Lower lobe of right lung (tissue), 2 donors: ENCODE data around the gene OPA1. TPM values are rescaled to one million over a fixed set of nuclear protein-coding genes. Genes with fewer than 3 reads are reported as not detected.

ENCODE experiments used
- ATAC-seq, 2 donors: fragments of 200-7000 bp; cut with Tn5 transposase; one replicate each; pipeline ENCODE4 v1.9.1; 2020 to 2022; ENCODE audit warnings: mild to moderate bottlenecking in 2 of 2, moderate library complexity in 2 of 2
- DNase-seq: peaks from one replicate; pipeline ENCODE4 v3.0.0-alpha.2; 2020
- H3K27ac ChIP-seq: fragments of 200-600 bp; one replicate; pipeline ENCODE4 v1.8.0; 2022
- H3K27me3 ChIP-seq: fragments of 200-600 bp; one replicate; pipeline ENCODE4 v1.8.0; 2022; ENCODE audit warnings: low read depth
- H3K36me3 ChIP-seq: fragments of 200-600 bp; one replicate; pipeline ENCODE4 v1.8.0; 2022; ENCODE audit warnings: mild to moderate bottlenecking
- H3K4me1 ChIP-seq: fragments of 200-600 bp; one replicate; pipeline ENCODE4 v1.8.0; 2022
- H3K4me3 ChIP-seq: fragments of 200-600 bp; one replicate; pipeline ENCODE4 v1.8.0; 2022; ENCODE audit warnings: mild to moderate bottlenecking
- H3K9me3 ChIP-seq: fragments of 200-600 bp; one replicate; pipeline ENCODE4 v1.8.0; 2022
- intact Hi-C: fragments of 100-400 bp; cut with DNase I; formaldehyde crosslinking; loops from one replicate; pipeline ENCODE4 v1.11.0; 2022
- total RNA-seq: library from RNA; stranded (reverse); fragmentation: NEBNext Ultra II Directional; extraction: Animal tissue kit (Norgen Biotek cat#: 25700); gene quantifications from one replicate; pipeline ENCODE4 v1.2.1, GENCODE V29; 2021
- TF ChIP-seq, protein P1 (sequence below): fragments of 200-600 bp; IDR thresholded peaks from one replicate; pipeline ENCODE4 v1.8.0; 2022; ENCODE audit warnings: antibody characterized with exemption, mild to moderate bottlenecking
- donor health status: DM: no; HTN: yes; CAD: no; lungs with severe emphysema.

OPA1 gene
- total RNA-seq, 1 donor from 2014 or later = 44.0 TPM

DNA sequence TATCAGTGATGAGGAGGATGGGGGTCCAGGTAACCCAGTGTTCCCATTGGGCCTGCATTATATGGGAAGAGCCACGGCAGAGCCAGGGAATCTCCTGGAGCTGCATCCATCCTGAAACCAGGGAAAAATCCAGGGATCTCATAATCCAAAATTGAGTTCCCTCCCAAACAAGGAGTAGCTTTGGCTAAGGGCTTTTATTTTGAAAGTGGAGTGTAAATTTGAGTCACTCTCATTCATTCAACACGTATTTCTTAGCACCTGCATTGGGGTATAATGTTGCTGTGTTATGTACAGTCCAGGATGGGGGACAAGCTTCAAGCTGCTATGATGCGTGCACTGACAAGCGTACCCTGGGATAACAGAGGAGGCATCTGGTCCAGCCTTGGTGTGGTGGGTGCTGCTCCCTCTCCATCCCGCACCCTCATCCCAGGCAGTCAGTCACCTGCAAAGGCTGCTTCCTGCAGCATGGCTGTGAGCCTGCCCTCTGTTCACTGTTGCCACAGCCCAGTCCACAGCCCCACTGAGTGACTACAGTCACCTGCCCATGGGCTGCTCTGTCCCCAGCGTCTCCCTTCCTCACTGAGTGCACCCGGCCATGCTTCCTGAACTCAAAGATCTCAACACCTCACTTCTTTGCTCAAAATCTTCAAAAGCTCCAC lies 135.6 kb downstream of the OPA1 start:
- DNase-seq = no peak
- Histone ChIP-seq H3K4me1 (no peaks in the 10 kb centered on the region), H3K27me3 (peaks cover 7% of the 10 kb centered on the region), H3K9me3 (no peaks in the 10 kb centered on the region), H3K27ac (no peak overlapping the region), H3K4me3 (no peak overlapping the region), H3K36me3 (no peaks in the 10 kb centered on the region)
- intact Hi-C loops = no loop called here
- TF ChIP-seq, protein P1, sequence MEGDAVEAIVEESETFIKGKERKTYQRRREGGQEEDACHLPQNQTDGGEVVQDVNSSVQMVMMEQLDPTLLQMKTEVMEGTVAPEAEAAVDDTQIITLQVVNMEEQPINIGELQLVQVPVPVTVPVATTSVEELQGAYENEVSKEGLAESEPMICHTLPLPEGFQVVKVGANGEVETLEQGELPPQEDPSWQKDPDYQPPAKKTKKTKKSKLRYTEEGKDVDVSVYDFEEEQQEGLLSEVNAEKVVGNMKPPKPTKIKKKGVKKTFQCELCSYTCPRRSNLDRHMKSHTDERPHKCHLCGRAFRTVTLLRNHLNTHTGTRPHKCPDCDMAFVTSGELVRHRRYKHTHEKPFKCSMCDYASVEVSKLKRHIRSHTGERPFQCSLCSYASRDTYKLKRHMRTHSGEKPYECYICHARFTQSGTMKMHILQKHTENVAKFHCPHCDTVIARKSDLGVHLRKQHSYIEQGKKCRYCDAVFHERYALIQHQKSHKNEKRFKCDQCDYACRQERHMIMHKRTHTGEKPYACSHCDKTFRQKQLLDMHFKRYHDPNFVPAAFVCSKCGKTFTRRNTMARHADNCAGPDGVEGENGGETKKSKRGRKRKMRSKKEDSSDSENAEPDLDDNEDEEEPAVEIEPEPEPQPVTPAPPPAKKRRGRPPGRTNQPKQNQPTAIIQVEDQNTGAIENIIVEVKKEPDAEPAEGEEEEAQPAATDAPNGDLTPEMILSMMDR = no peak
- ATAC-seq = peak in 1 of 2 donors; percentile 30

GRCh38 chr3:193729088-193729465 lies 136.1 kb downstream of the OPA1 start:
- H3K36me3 ChIP-seq = no peaks in the 10 kb centered on the region
- intact Hi-C loops = no loop called here
- no peak for ATAC-seq
- H3K9me3 ChIP-seq = no peaks in the 10 kb centered on the region
- no peak overlapping the region for H3K4me3 ChIP-seq
- H3K4me1 ChIP-seq = no peaks in the 10 kb centered on the region
- DNase-seq = no peak
- TF ChIP-seq, protein P1 = no peak
- no peak overlapping the region for H3K27ac ChIP-seq
- peaks cover 7% of the 10 kb centered on the region for H3K27me3 ChIP-seq

- intact Hi-C loops = no loop called here
- H3K36me3 ChIP-seq = no peaks in the 10 kb centered on the region
- TF ChIP-seq, protein P1 = no peak
- peaks cover 7% of the 10 kb centered on the region for H3K27me3 ChIP-seq
- no peaks in the 10 kb centered on the region for H3K9me3 ChIP-seq
- no peak overlapping the region for H3K27ac ChIP-seq
- no peak for ATAC-seq
- DNase-seq = no peak
- H3K4me1 ChIP-seq = no peaks in the 10 kb centered on the region
- H3K4me3 ChIP-seq = no peak overlapping the region
Measured at GRCh38 chr3:193729601-193730000, 136.6 kb downstream of the OPA1 start.

DNA sequence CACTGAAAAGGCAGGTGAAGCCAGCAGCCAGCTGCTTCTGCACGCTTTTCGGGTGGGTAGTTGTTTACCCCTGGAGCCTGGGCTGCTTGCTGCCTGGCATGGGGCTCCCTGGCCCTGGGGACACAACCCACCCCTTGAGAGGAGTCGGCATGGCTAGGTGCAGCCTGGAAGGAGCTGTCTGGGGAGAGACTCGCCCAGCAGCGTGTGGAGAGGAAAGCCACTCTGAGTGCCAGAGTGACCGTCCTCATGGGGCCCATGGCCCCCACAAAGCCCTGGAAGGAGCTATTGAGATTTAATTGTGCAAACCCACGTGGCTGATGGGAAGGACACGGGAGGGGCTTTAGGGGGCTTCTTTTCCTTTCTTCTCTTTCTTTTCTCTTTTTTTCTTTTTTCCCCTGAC lies 137.5 kb downstream of the OPA1 start:
- DNase-seq (no peak), ATAC-seq (no peak)
- no peaks in the 10 kb centered on the region for H3K36me3 ChIP-seq
- intact Hi-C loops = no loop called here
- no peak overlapping the region for H3K4me3 ChIP-seq
- TF ChIP-seq, protein P1 = no peak
- no peak overlapping the region for H3K27ac ChIP-seq
- H3K9me3 ChIP-seq = no peaks in the 10 kb centered on the region
- H3K27me3 ChIP-seq = peaks cover 7% of the 10 kb centered on the region
- H3K4me1 ChIP-seq = no peaks in the 10 kb centered on the region

- ATAC-seq = no peak
- Histone ChIP-seq H3K9me3 (no peaks in the 10 kb centered on the region), H3K27me3 (peaks cover 7% of the 10 kb centered on the region), H3K4me1 (no peaks in the 10 kb centered on the region), H3K4me3 (no peak overlapping the region), H3K27ac (no peak overlapping the region), H3K36me3 (no peaks in the 10 kb centered on the region)
- DNase-seq = no peak
- intact Hi-C loops = no loop called here
- TF ChIP-seq, protein P1 = no peak
Measured at GRCh38 chr3:193730976-193731375, 138.0 kb downstream of the OPA1 start.
